Stimulated activated CD4-positive, alpha-beta T cell treated with anti-CD3 and anti-CD28 coated beads, Interleukin-12 subunit alpha, Interleukin-12 subunit beta, amount 100 ng/mL, for 48 hours (primary cell): Measurements from ENCODE around the gene AQP10.
"Not testable (repeated sequence)": the region's sequence is repeated elsewhere in the genome, so short reads cannot be mapped to it uniquely, and the experiment has no call there.

ENCODE experiments used
- DNase-seq, 3 donors: peaks; one replicate each; pipeline ENCODE4 v3.0.0-alpha.2; 2020; ENCODE audit warnings: low read depth in 2 of 3, low spot score in 1 of 3

AQP10 gene, protein sequence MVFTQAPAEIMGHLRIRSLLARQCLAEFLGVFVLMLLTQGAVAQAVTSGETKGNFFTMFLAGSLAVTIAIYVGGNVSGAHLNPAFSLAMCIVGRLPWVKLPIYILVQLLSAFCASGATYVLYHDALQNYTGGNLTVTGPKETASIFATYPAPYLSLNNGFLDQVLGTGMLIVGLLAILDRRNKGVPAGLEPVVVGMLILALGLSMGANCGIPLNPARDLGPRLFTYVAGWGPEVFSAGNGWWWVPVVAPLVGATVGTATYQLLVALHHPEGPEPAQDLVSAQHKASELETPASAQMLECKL

DNA sequence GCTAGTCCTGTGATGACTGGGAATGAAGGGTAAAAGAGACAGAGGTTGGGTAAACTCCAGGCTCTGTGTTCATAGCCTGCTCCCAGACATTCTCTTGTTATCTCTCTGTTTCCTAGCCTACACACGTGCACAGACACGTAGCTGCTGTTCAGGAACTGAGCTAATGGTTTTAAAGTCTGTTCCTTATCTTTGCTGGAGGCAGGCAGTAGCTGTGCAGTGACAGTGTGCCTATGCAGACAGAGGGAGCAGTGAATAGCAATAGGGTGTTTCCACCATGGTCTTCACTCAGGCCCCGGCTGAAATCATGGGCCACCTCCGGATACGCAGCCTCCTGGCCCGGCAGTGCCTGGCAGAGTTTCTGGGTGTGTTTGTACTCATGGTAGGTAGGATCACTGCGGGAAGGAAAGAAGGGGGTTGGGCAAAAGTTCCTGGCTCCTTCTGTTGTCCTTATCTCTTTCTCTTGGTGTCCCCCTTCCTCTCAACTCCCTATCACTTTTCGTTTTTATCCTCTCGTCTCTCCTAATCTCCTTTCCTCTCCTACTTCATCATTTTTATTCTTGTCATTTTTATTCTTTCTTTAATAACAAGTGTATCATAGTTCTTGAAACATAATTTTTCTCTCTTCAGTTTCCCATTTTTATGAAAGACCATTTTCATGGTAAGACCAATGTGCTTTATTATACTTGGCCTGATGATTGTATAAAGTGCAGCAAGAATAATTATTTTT, at the start of gene AQP10:
AQP10 (plus strand) TSS at position 212 of the 727 bp plus-strand sequence; CDS start at position 275, 63 bp downstream.
- DNase-seq, result no peak

DNA sequence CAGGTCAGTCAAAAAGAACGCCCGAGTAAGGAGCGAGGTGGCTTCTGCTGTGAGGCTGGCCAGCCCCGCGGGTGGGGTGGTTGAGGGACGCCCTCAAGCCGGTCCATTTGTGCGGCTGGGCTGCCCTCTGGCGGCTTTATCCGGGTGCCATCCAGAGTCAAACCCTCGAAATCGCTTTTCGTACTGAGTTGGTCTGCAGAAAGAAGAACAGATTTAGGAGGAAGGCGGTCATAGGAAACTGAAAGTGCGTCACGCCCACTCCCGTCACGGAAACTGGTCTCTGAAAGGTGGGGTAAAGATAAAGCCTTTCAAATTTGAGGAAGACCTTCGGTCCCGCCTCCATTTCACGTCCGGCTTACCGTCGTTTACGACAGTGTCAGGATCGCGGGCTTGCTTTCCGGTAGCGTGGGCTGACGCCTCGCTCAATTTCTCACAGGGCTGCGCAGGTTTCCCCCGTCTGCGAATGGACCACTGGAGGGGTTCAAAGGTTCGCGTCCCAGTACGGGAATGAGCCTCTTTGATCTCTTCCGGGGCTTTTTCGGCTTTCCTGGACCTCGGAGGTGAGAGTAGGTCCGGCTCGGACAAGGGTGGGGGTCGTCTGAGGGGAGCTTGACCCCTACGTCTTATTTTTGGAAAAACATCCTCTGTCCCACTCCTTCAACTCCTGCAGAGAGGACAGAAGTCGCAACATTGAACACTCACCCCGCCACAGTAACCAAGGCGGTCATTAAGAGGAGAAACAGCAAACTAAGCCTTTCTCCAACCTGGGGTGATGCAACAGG, 48.5 kb upstream of the AQP10 start, which contains the start of gene HAX1:
HAX1 (plus strand) TSS at position 413 of the 782 bp plus-strand sequence; CDS start at position 508, 95 bp downstream.
- DNase-seq, result peak; percentile 96 to 98 (median 96)

DNA sequence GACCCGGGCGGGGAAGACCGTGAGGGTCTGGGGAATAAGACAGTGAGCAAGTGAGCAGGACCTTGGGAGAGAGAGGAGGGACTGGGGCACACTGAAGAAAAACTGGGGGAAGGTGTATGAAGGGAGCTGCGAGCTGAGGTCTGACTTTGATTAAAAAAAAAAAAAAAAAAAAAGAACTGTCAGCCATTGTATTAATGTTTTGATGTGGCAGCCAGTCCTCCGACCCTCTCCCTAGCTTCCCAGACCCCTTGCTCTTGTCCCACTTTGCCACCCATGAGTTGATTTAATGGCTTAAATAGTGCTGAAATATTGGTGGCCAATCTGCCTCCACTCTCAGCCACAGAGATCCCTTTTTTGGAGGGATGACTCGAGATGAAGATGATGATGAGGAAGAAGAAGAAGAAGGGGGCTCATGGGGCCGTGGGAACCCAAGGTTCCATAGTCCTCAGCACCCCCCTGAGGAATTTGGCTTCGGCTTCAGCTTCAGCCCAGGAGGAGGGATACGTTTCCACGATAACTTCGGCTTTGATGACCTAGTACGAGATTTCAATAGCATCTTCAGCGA, 47.8 kb upstream of the AQP10 start:
- DNase-seq, result no peak

DNA sequence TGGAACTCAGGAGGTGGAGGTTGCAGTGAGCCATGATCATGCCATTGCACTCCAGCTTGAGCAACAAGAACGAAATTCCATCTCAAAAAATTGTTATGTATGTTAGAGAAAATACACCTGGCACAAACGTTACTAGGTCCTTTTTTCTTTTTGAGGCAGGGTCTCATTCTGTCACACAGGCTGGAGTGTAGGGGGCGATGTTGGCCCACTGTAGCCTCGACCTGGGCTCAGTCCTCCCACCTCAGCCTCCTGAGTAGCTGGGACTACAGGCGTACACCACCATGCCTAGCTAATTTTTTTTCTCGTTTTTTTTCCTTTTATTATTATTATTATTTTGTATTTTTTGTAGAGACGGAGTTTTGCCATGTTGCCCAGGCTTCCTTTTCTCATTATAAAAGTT, 44.1 kb upstream of the AQP10 start:
- DNase-seq, result no peak

DNA sequence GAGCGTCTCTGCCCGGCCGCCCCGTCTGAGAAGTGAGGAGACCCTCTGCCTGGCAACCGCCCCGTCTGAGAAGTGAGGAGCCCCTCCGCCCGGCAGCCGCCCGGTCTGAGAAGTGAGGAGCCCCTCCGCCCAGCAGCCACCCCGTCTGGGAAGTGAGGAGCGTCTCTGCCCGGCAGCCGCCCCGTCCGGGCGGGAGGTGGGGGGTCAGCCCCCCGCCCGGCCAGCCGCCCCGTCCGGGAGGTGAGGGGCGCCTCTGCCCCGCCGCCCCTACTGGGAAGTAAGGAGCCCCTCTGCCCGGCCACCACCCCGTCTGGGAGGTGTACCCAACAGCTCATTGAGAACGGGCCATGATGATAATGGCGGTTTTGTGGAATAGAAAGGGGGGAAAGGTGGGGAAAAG, 33.3 kb upstream of the AQP10 start:
- DNase-seq, result not testable (repeated sequence)

DNA sequence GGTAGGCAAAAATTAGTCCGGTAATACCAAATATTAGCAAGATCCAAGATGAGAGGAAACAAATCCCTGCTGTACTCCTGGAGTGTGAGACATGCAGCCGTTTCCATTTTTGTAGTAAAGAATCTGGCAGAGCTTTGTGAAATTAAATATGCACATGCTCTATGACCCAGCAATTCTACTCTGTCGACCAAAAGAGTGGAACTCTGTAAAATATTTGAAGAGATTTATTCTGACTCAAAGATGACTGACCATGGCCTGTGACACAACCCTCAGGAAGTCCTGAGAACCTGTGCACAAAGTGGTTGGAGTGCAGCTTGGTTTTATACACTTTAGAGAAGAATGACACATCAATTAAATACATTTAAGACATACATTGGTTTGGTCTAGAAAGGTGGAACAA, 32.2 kb upstream of the AQP10 start:
- DNase-seq, result no peak

DNA sequence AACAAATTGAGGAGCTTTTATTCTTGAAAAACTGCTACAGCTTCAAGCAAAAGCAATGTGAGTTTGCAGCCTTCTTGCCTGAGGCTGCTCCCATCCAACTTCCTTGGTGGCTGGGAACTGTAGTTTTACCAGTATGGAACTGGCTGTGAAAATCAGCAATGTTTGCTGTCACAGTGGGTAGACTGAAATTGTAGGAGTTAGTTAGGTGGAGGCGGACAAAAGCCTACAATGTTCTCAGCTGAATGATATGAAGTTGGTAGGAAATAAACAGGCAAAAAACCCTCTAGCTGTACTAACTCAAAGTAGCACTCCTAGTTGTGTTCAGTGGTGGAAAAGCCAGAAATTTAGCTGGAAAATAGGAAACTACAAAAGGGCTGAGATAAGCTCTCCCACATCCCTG, 30.0 kb upstream of the AQP10 start:
- no peak for DNase-seq

DNA sequence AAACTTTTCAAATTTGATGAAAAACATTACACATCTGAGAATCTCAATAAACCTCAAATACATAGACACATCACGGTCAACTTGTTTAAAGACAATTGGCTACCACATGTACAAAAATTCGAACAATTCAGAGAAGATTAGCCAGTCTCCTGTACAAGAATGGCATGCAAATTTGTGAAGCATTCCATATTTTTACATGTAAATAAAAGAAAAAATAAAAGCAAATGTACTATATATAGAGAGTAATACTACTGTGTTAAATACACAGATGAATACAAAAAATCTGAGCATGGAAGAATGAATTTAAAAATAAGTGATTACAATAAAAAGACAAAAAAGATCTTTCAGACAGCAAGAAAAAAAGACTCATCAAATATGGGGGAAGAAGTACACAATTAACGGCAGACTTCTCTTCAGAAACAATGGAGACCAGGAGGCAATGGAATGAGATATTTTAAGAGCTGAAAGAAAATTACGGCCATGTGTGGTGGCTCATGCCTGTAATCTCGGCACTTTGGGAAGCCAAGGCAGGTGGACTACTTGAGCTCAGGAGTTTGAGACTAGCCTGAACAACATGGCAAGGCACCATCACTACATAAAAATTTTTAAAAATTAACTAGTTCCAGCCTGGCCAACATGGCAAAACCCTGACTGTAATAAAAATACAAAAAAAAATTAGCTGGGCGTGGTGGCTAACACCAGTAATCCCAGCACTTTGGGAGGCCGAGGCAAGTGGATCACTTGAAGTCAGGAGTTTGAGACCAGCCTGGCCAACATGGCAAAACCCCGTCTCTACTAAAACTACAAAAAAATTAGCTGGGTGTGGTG, 25.3 kb upstream of the AQP10 start:
- no peak for DNase-seq

DNA sequence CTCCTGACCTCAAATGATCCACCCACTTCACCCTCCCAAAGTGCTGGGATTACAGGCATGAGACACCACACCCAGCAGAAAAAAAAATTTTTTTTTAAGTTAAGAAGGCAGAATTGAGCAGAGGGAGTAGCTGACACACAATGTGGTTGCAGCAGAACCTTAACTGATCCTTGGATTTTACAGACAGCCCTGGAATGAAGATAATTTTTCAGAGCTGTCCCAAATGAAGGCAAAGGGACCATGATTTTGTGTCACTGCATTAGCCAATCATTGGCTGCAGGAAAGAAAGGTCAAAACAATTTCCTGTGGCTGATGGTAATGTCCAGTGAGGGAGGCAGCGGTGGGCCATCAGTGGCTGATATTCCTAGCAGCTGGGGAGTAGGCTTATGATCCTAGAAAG, 19.3 kb upstream of the AQP10 start:
- DNase-seq, result no peak

DNA sequence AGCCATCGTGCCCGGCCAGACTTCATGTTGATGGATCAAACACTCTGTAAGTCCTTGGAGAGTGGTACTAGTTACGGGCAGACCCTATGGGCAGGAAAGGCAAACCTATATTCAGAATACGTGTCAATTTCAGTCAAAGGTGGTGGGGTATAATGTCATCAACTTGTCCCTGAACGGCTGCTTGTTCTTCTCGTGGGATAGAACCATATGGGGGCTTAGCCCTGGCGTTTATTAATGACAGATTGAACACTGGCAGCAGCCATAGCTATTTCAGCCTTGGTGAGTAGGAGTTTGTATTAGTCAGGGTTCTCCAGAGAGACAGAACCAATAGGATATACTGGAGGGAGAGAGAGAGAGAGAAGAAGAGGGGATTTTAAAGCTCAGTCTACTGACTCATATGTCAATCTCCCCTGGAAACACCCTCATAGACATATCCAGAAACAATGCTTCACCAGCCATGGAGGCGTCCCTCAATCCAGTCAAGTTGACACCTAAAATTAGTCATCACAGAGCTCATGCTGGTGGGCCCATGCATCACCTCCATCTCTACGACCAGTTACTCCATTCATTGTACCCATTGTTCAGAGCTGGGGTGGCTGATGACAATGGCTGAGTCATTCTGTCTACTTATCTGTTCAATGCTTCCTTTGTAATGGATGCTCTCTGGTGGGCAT, 16.1 kb upstream of the AQP10 start:
- peak in 2 of 3 donors; percentile 43 to 59 for DNase-seq

DNA sequence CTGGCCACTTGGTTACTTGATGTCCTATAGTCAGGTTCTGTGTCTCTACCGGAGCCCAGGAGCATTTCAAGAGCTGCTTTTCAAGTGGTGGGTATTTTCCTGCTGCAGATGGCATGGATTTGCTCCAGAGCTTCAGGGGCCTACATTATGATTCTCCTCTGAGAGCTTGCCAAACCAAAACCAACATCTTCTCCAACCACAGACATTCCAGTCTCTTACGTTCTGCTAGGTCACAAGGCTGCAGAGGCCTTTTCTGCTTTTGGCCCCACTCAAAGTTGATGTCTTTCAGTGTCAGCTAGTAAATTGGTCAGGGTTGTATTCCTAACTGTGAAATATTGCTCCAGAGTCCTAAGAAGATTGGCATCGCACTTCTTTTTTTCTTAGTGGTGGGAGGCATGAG, 14.7 kb upstream of the AQP10 start:
- DNase-seq, result no peak

DNA sequence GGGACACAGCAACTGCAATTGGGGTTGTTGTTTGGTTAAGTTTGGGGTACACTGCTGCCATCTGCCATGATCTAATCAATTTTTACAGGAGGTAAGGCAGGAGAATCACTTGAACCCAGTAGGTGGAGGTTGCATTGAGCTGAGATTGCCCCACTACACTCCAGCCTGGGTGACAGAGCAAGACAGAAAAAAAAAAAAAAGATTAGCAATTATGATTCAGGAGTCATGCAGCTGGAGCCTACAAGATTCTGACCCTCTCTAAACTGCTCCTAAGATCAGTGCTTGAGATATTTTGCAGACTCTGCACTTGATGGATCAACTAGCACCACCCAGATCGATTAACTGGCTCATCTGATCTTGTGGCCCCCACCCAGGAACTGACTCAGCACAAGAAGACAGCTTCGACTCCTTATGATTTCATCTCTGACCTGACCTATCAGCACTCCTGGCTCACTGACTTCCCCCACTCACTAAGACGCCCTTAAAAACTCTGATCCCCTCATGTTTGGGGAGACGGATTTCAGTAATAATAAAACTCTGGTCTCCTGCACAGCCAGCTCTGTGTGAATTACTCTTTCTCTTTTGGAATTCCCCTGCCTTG, 13.1 kb upstream of the AQP10 start:
- DNase-seq, result not testable (repeated sequence)

DNA sequence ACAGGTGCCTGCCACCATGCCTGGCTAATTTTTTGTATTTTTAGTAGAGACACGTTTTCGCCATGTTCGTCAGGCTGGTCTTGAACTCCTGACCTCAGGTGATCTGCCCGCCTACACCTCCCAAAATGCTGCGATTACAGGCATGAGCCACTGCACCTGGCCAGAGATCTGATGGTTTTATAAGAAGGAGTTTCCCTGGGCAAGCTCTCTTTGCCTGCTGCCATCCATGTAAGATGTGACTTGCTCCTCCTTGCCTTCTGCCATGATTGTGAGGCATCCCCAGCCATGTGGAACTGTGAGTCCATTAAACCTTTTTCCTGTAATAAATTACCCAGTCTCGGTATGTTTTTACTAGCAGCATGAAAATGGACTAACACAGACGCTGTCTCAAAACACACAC, 11.8 kb upstream of the AQP10 start:
- not testable (repeated sequence) for DNase-seq

DNA sequence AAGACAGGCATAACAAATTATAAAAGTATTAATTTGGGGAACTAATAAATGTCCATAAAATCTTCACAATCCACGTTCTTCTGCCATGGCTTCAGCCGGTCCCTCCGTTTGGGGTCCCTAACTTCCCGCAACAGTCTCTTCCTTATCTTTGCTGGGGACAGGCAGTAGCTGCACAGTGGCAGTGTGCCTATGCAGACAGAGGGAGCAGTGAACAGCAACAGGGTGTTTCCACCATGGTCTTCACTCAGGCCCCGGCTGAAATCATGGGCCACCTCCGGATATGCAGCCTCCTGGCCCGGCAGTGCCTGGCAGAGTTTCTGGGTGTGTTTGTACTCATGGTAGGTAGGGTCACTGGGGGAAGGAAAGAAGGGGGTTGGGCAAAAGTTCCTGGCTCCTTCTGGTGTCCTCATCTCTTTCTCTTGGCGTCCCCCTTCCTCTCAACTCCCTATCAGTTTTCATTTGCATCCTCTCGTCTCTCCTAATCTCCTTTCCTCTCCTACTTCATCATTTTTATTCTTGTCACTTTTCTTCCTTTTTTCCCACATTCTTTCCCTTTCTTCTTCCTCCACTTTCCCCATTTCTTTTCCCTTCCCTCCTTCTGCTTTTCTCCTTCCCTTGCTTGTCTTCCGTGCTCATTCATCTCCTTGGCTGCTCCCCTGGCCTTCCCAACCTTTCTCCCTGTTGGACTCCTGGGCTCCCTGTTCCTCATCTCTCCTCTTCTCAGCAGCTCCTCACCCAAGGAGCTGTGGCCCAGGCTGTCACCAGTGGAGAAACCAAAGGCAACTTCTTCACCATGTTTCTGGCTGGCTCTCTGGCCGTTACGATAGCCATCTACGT, 8.4 kb upstream of the AQP10 start:
- not testable (repeated sequence) for DNase-seq

DNA sequence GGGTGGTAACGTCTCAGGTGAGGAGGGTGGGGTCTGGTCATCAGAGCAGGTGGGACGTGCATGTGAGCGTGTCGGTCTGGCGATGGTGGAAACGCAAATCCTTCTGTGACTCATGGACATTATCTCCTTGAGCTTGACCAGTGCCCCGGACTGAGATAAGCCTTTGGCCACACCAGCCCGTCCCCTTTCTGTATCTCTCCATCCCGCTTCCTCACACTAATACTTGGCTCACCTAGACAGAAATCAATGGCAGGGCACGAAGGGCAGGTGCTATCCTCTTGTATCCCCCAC, 7.9 kb upstream of the AQP10 start:
- DNase-seq, result no peak

DNA sequence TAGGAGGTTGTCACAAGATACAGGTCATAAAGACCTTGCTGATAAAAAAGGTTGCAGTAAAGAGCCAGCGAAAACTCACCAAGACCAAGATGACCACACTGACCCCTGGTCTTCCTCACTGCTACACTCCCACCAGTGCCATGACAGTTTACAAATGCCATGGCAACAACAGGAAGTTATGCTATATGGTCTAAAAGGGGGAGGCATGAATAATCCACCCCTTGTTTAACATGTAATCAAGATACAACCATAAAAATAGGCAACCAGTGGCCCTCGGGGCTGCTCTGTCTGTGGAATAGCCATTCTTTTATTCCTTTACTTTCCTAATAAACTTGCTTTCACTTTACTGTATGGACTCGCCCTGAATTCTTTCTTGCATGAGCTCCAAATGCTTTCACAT, 6.7 kb upstream of the AQP10 start:
- DNase-seq, result not testable (repeated sequence)

DNA sequence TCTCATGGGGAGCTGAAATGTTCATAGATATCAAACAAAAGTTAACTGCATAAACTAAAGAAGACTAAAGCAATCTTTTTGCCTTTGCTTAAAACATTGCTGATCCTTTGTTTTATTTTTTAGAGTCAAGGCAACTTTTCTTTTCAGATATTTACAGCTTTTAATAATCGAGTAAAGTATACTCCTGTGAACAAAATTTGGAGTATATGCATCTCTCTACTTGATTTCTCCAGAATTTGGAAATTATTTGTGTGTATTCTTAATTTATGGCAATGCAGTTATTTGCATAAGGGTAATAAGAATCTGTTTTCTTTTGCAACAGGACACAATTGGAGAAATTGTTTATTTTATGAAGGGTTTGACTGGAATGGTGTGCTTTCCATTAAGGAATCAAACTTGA, 4.2 kb upstream of the AQP10 start:
- no peak for DNase-seq

DNA sequence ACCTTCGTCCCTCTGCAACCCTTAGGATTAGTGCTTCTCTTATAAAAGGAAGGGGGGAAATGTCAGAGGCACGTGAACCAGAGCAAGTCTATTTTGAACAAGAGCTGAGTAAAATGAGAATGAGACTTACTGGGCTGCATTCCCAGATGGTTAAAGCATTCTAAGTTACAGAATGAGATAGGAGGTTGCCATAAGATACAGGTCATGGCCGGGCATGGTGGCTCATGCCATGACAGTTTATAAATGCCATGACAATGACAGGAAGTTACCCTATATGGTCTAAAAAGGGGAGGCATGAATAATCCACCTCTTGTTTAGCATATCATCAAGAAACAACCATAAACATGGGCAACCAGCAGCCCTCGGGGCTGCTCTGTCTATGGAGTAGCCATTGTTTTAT, 2.5 kb upstream of the AQP10 start:
- no peak for DNase-seq

DNA sequence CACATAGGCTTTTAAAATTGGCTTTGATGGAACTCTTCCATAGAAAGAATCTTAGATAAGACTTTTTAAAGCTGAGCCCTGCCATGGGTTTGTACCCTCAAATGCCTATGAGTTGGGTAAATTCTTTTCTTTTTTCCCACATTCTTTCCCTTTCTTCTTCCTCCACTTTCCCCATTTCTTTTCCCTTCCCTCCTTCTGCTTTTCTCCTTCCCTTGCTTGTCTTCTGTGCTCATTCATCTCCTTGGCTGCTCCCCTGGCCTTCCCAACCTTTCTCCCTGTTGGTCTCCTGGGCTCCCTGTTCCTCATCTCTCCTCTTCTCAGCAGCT, 679 bp downstream of the AQP10 start:
- not testable (repeated sequence) for DNase-seq
